Liver (tissue), 9 donors: ENCODE data around the gene IKBIP. TPM values are rescaled to one million over a fixed set of nuclear protein-coding genes. Genes with fewer than 3 reads are reported as not detected.

Source experiments
- DNase-seq: peaks from one replicate; pipeline ENCODE4 v3.0.0-alpha.2; 2017; ENCODE audit warnings: low spot score
- H3K27ac ChIP-seq, 2 donors: one replicate each; pipeline ENCODE4 v1.7.0; 2013; ENCODE audit warnings: inconsistent platforms in 2 of 2, low read length in 2 of 2, control low read depth in 1 of 2, low read depth in 1 of 2, mild to moderate bottlenecking in 1 of 2
- H3K27me3 ChIP-seq, 4 donors: one replicate each; pipeline versions ENCODE4 v1.6.1 to v1.7.0; 2013; ENCODE audit warnings: low read length in 3 of 4, inconsistent platforms in 1 of 4, mild to moderate bottlenecking in 1 of 4, moderate library complexity in 1 of 4; ENCODE audit not compliant: control insufficient read depth in 4 of 4, insufficient read depth in 4 of 4
- H3K36me3 ChIP-seq, 4 donors: one replicate each; pipeline versions ENCODE4 v1.6.1 to v1.7.0; 2013; ENCODE audit warnings: low read length in 3 of 4, mild to moderate bottlenecking in 3 of 4, low read depth in 1 of 4, moderate library complexity in 1 of 4; ENCODE audit not compliant: control insufficient read depth in 4 of 4, insufficient read depth in 3 of 4
- H3K4me1 ChIP-seq, 4 donors: one replicate each; pipeline versions ENCODE4 v1.6.1 to v1.7.0; 2013; ENCODE audit warnings: low read length in 3 of 4, mild to moderate bottlenecking in 3 of 4, moderate library complexity in 1 of 4; ENCODE audit not compliant: control insufficient read depth in 4 of 4, insufficient read depth in 4 of 4
- H3K4me3 ChIP-seq, 3 donors: one replicate each; pipeline versions ENCODE4 v1.6.1 to v1.7.0; 2013; ENCODE audit warnings: low read length in 3 of 3, control low read depth in 1 of 3, low read depth in 1 of 3, mild to moderate bottlenecking in 1 of 3
- H3K9ac ChIP-seq, 2 donors: one replicate each; pipeline ENCODE4 v1.7.0; 2013; ENCODE audit warnings: low read length in 2 of 2, mild to moderate bottlenecking in 2 of 2, moderate library complexity in 2 of 2, control low read depth in 1 of 2, low read depth in 1 of 2
- H3K9me3 ChIP-seq, 4 donors: one replicate each; pipeline versions ENCODE4 v1.6.1 to v1.7.0; 2013; ENCODE audit warnings: low read length in 3 of 4; ENCODE audit not compliant: control insufficient read depth in 4 of 4
- EGR1 ChIP-seq, 2 donors: IDR thresholded peaks; 2 replicates each; pipeline ENCODE4 v1.6.1; 2016 to 2018; ENCODE audit warnings: antibody characterized with exemption in 2 of 2, low read depth in 2 of 2
- FOXA2 ChIP-seq: IDR thresholded peaks from 2 replicates; pipeline ENCODE4 v1.6.1; 2016; ENCODE audit warnings: antibody characterized with exemption
- GABPA ChIP-seq, 2 donors: IDR thresholded peaks in 1 of 2; conservative IDR thresholded peaks in 1 of 2; 2 replicates each; pipeline ENCODE4 v1.6.1; 2016; ENCODE audit warnings: antibody characterized with exemption in 2 of 2, mild to moderate bottlenecking in 1 of 2, moderate library complexity in 1 of 2
- HNF4A ChIP-seq, 2 donors: conservative IDR thresholded peaks; 2 replicates each; pipeline ENCODE4 v1.6.1; 2016; ENCODE audit warnings: antibody characterized with exemption in 2 of 2, mild to moderate bottlenecking in 2 of 2
- JUND ChIP-seq, 2 donors: IDR thresholded peaks; 2 replicates each; pipeline ENCODE4 v1.6.1; 2016; ENCODE audit warnings: antibody characterized with exemption in 2 of 2
- MAX ChIP-seq: IDR thresholded peaks from 2 replicates; pipeline ENCODE4 v1.6.1; 2016; ENCODE audit warnings: antibody characterized with exemption
- NR2F2 ChIP-seq: IDR thresholded peaks from 2 replicates; pipeline ENCODE4 v1.6.1; 2016; ENCODE audit warnings: antibody characterized with exemption
- RAD21 ChIP-seq, 2 donors: IDR thresholded peaks; 2 replicates each; pipeline ENCODE4 v1.6.1; 2016; ENCODE audit warnings: antibody characterized with exemption in 2 of 2, mild to moderate bottlenecking in 2 of 2
- REST ChIP-seq: IDR thresholded peaks from 2 replicates; pipeline ENCODE4 v1.6.1; 2016; ENCODE audit warnings: antibody characterized with exemption, mild to moderate bottlenecking
- RXRA ChIP-seq, 2 donors: IDR thresholded peaks; 2 replicates each; pipeline ENCODE4 v1.6.1; 2017 to 2018; ENCODE audit warnings: antibody characterized with exemption in 2 of 2, mild to moderate bottlenecking in 1 of 2
- SP1 ChIP-seq: IDR thresholded peaks from 2 replicates; pipeline ENCODE4 v1.6.1; 2018; ENCODE audit warnings: antibody characterized with exemption, mild to moderate bottlenecking
- TAF1 ChIP-seq: conservative IDR thresholded peaks from 2 replicates; pipeline ENCODE4 v1.6.1; 2016; ENCODE audit warnings: antibody characterized with exemption, mild to moderate bottlenecking
- YY1 ChIP-seq: IDR thresholded peaks from 2 replicates; pipeline ENCODE4 v1.6.1; 2016; ENCODE audit warnings: antibody characterized with exemption, mild to moderate bottlenecking
- WGBS: extraction: QIAGEN DNeasy Blood & Tissue Kit; methylation state at CpG from one replicate; pipeline ENCODE4 v1.1.7; 2013; 5-methylcytosine and 5-hydroxymethylcytosine counted together
- polyA plus RNA-seq, 2 donors: library from polyadenylated mRNA; stranded (reverse) in 1 of 2; unstranded in 1 of 2; fragments of 200-250 nt in 1 of 2; fragments of >200 nt in 1 of 2; fragmentation: Nextera tagmentation in 1 of 2; extraction: Ambion mirVana in 1 of 2; gene quantifications; one replicate each; pipeline versions ENCODE4 v1.2.1 to v1.2.3, GENCODE V29; 2013 to 2015
- total RNA-seq, 2 donors: library from RNA; depleted of rRNA; stranded (reverse); fragments of >200 nt; gene quantifications; one replicate each; pipeline ENCODE4 v1.2.3, GENCODE V29; 2014
- TF ChIP-seq, protein P1 (sequence below): IDR thresholded peaks from 2 replicates; pipeline ENCODE4 v1.6.1; 2016; ENCODE audit warnings: antibody characterized with exemption
- TF ChIP-seq, protein P2 (sequence below): IDR thresholded peaks from 2 replicates; pipeline ENCODE4 v1.6.1; 2016; ENCODE audit warnings: antibody characterized with exemption
- TF ChIP-seq, protein P3 (sequence below): fragments of 150-350 bp; IDR thresholded peaks from 2 replicates; pipeline ENCODE4 v1.5.1; 2017; ENCODE audit warnings: improper control_type of control experiment, low read depth, low read length; ENCODE audit not compliant: missing input control
- donor health status: healthy.
- donor health status: healthy.
- donor health status: healthy.
- donor health status: healthy.
- donor health status: healthy.

The IKBIP gene
- total and polyA plus RNA-seq, 4 donors = 4.7 to 10.5 (median 6.3) TPM

DNA sequence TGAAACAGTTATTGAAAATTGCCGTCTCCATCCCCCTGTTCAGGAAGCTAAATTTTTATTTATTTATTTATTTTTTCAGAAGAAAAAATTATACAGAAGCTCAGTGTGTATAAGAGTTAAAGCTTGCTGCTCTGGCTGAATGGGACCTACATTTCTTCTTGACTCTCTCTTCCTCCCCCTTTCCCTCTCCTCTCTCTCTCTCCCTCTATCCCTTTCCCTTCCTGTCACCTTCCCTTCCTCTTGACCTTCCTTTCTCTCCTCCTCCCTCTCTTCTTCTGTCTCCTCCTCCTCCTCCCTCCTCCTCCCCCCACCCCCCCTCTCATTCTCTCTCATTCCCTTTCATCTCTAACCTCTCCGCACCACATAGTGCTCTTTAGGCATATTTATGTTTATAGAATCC lies 39.6 kb upstream of the IKBIP start:
- WGBS = 98% methylated on average over 2 of the region's 2 CpGs
- H3K27ac ChIP-seq = no peak overlapping the region
- TF ChIP-seq GABPA (IDR thresholded peaks at IDR 0.05 in 1 of 2, conservative IDR thresholded peaks at IDR 0.05 in 1 of 2) = no peak
- TF ChIP-seq, protein P1, sequence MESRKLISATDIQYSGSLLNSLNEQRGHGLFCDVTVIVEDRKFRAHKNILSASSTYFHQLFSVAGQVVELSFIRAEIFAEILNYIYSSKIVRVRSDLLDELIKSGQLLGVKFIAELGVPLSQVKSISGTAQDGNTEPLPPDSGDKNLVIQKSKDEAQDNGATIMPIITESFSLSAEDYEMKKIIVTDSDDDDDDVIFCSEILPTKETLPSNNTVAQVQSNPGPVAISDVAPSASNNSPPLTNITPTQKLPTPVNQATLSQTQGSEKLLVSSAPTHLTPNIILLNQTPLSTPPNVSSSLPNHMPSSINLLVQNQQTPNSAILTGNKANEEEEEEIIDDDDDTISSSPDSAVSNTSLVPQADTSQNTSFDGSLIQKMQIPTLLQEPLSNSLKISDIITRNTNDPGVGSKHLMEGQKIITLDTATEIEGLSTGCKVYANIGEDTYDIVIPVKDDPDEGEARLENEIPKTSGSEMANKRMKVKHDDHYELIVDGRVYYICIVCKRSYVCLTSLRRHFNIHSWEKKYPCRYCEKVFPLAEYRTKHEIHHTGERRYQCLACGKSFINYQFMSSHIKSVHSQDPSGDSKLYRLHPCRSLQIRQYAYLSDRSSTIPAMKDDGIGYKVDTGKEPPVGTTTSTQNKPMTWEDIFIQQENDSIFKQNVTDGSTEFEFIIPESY = no peak
- no peak for TF ChIP-seq RAD21 (IDR thresholded peaks at IDR 0.05)
- TF ChIP-seq FOXA2 = no peak
- TF ChIP-seq, protein P2, sequence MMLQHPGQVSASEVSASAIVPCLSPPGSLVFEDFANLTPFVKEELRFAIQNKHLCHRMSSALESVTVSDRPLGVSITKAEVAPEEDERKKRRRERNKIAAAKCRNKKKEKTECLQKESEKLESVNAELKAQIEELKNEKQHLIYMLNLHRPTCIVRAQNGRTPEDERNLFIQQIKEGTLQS = no peak
- no peak for TF ChIP-seq EGR1 (IDR thresholded peaks at IDR 0.05; ENCODE audit: low read depth in 2 of 2)
- TF ChIP-seq, protein P3, sequence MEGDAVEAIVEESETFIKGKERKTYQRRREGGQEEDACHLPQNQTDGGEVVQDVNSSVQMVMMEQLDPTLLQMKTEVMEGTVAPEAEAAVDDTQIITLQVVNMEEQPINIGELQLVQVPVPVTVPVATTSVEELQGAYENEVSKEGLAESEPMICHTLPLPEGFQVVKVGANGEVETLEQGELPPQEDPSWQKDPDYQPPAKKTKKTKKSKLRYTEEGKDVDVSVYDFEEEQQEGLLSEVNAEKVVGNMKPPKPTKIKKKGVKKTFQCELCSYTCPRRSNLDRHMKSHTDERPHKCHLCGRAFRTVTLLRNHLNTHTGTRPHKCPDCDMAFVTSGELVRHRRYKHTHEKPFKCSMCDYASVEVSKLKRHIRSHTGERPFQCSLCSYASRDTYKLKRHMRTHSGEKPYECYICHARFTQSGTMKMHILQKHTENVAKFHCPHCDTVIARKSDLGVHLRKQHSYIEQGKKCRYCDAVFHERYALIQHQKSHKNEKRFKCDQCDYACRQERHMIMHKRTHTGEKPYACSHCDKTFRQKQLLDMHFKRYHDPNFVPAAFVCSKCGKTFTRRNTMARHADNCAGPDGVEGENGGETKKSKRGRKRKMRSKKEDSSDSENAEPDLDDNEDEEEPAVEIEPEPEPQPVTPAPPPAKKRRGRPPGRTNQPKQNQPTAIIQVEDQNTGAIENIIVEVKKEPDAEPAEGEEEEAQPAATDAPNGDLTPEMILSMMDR = no peak
- no peak for TF ChIP-seq YY1

GRCh38 chr12:98679611-98680005 lies 35.0 kb upstream of the IKBIP start:
- no peak overlapping the region for H3K9ac ChIP-seq
- H3K27me3 ChIP-seq = no peaks in the 10 kb centered on the region
- peaks cover 7 to 42% (median 25%) of the 10 kb centered on the region in 4 donors for H3K36me3 ChIP-seq
- 98% methylated on average over 15 of the region's 15 CpGs for WGBS
- no peak overlapping the region for H3K27ac ChIP-seq
- TF ChIP-seq, protein P3 = no peak
- TF ChIP-seq JUND (IDR thresholded peaks at IDR 0.05) = no peak
- TF ChIP-seq, protein P2 = no peak
- no peak for TF ChIP-seq FOXA2
- TF ChIP-seq REST = no peak
- TF ChIP-seq TAF1 = no peak
- TF ChIP-seq RXRA (IDR thresholded peaks at IDR 0.05) = no peak
- TF ChIP-seq, protein P1 = no peak
- TF ChIP-seq NR2F2 = no peak
- no peak for TF ChIP-seq YY1
- TF ChIP-seq MAX = no peak
- no peak for TF ChIP-seq SP1
- no peak for TF ChIP-seq EGR1 (IDR thresholded peaks at IDR 0.05; ENCODE audit: low read depth in 2 of 2)
- TF ChIP-seq HNF4A (conservative IDR thresholded peaks at IDR 0.05) = no peak
- TF ChIP-seq GABPA (IDR thresholded peaks at IDR 0.05 in 1 of 2, conservative IDR thresholded peaks at IDR 0.05 in 1 of 2) = no peak
- no peak for TF ChIP-seq RAD21 (IDR thresholded peaks at IDR 0.05)
- no peak overlapping the region for H3K4me3 ChIP-seq
- no peaks in the 10 kb centered on the region for H3K4me1 ChIP-seq
- H3K9me3 ChIP-seq = no peaks in the 10 kb centered on the region
- DNase-seq = no peak

More for the DNA sequence above, 39.6 kb upstream of the IKBIP start:
- Histone ChIP-seq H3K4me3 (no peak overlapping the region), H3K9ac (no peak overlapping the region), H3K4me1 (peaks cover 0 to 5% (median 2%) of the 10 kb centered on the region in 4 donors), H3K36me3 (peaks cover 2 to 40% (median 25%) of the 10 kb centered on the region in 4 donors), H3K27me3 (no peaks in the 10 kb centered on the region), H3K9me3 (no peaks in the 10 kb centered on the region)
- no peak for DNase-seq
